Measurements from ENCODE around the gene VAPB. TPM values are rescaled to one million over a fixed set of nuclear protein-coding genes. Genes with fewer than 3 reads are reported as not detected.

VAPB gene
- total RNA-seq, 2 donors from 2014 or later: 57.4 to 63.5 TPM

GRCh38 chr20:58482416-58482815 lies 93.4 kb downstream of the VAPB start:
- Histone ChIP-seq H3K4me3 (no peak overlapping the region), H3K27me3 (no peaks in the 10 kb centered on the region), H3K36me3 (no peaks in the 10 kb centered on the region), H3K9me3 (no peaks in the 10 kb centered on the region), H3K27ac (no peak overlapping the region), H3K9ac (ENCODE audit: low read depth in 2 of 2, low read length in 2 of 2) (no peak overlapping the region), H3K4me1 (no peaks in the 10 kb centered on the region)
- intact Hi-C loops (cut with DNase I): loop anchor here (10.0 kb wide), 2 partner anchors 212 to 372 kb away; partner anchors contain the start of genes GNAS, GNAS-AS1 and NPEPL1
- DNase-seq: no peak
- no peak for TF ChIP-seq CTCF (IDR thresholded peaks at IDR 0.05)

- intact Hi-C loops (cut with DNase I): loop anchor here (10.0 kb wide), 2 partner anchors 212 to 372 kb away; partner anchors contain the start of genes GNAS, GNAS-AS1 and NPEPL1
- no peaks in the 10 kb centered on the region for H3K4me1 ChIP-seq
- no peaks in the 10 kb centered on the region for H3K9me3 ChIP-seq
- no peak for DNase-seq
- no peaks in the 10 kb centered on the region for H3K36me3 ChIP-seq
- no peaks in the 10 kb centered on the region for H3K27me3 ChIP-seq
- H3K27ac ChIP-seq: no peak overlapping the region
- no peak for TF ChIP-seq CTCF (IDR thresholded peaks at IDR 0.05)
- H3K4me3 ChIP-seq: no peak overlapping the region
- no peak overlapping the region for H3K9ac ChIP-seq (ENCODE audit: low read depth in 2 of 2, low read length in 2 of 2)
Observed at GRCh38 chr20:58483051-58483450, 94.0 kb downstream of the VAPB start.

- Histone ChIP-seq H3K4me3 (no peak overlapping the region), H3K4me1 (no peaks in the 10 kb centered on the region), H3K9me3 (no peaks in the 10 kb centered on the region), H3K27me3 (no peaks in the 10 kb centered on the region), H3K9ac (ENCODE audit: low read depth in 2 of 2, low read length in 2 of 2) (no peak overlapping the region), H3K27ac (no peak overlapping the region), H3K36me3 (no peaks in the 10 kb centered on the region)
- no peak for TF ChIP-seq CTCF (IDR thresholded peaks at IDR 0.05)
- intact Hi-C loops (cut with DNase I): loop anchor here (10.0 kb wide), 2 partner anchors 211 to 371 kb away; partner anchors contain the start of genes GNAS, GNAS-AS1 and NPEPL1
- DNase-seq: no peak
Observed at GRCh38 chr20:58483470-58483869, 94.4 kb downstream of the VAPB start.

- intact Hi-C loops (cut with DNase I): loop anchor here (10.0 kb wide), 2 partner anchors 209 to 369 kb away; partner anchors contain the start of genes GNAS, GNAS-AS1 and NPEPL1
- no peak for DNase-seq
- H3K27ac ChIP-seq: no peak overlapping the region
- no peaks in the 10 kb centered on the region for H3K9me3 ChIP-seq
- H3K4me1 ChIP-seq: no peaks in the 10 kb centered on the region
- no peaks in the 10 kb centered on the region for H3K36me3 ChIP-seq
- no peak overlapping the region for H3K9ac ChIP-seq (ENCODE audit: low read depth in 2 of 2, low read length in 2 of 2)
- no peak overlapping the region for H3K4me3 ChIP-seq
- no peak for TF ChIP-seq CTCF (IDR thresholded peaks at IDR 0.05)
- H3K27me3 ChIP-seq: no peaks in the 10 kb centered on the region
Observed at GRCh38 chr20:58485393-58485792, 96.4 kb downstream of the VAPB start.

- no peaks in the 10 kb centered on the region for H3K9me3 ChIP-seq
- H3K4me3 ChIP-seq: no peak overlapping the region
- no peak for DNase-seq
- no peak overlapping the region for H3K9ac ChIP-seq (ENCODE audit: low read depth in 2 of 2, low read length in 2 of 2)
- intact Hi-C loops (cut with DNase I): loop anchor here (10.0 kb wide), 2 partner anchors 209 to 369 kb away; partner anchors contain the start of genes GNAS, GNAS-AS1 and NPEPL1
- H3K27ac ChIP-seq: no peak overlapping the region
- no peaks in the 10 kb centered on the region for H3K4me1 ChIP-seq
- no peak for TF ChIP-seq CTCF (IDR thresholded peaks at IDR 0.05)
- H3K27me3 ChIP-seq: no peaks in the 10 kb centered on the region
- no peaks in the 10 kb centered on the region for H3K36me3 ChIP-seq
Observed at GRCh38 chr20:58486207-58486606, 97.2 kb downstream of the VAPB start.
